GM23338 (cell line): Measurements from ENCODE around the gene STRA6. TPM values are rescaled to one million over a fixed set of nuclear protein-coding genes. Genes with fewer than 3 reads are reported as not detected.

Source experiments
- ATAC-seq: fragments of 200-7000 bp; cut with Tn5 transposase; 3 replicates; pipeline ENCODE4 v1.9.1; 2020
- DNase-seq: peaks from one replicate; pipeline ENCODE4 v3.0.0-alpha.2; 2015; ENCODE audit warnings: low spot score
- H2AFZ ChIP-seq: fragments of 200-600 bp; sonication (generic); 2 replicates; pipeline ENCODE4 v1.8.0; 2016; ENCODE audit warnings: antibody characterized with exemption, mild to moderate bottlenecking, moderate library complexity
- H3F3A ChIP-seq: fragments of 200-600 bp; sonication (generic); replicated peaks from 2 replicates; pipeline ENCODE4 v1.8.0; 2017; ENCODE audit warnings: antibody characterized with exemption, mixed run types, low read depth
- H3K27ac ChIP-seq: fragments of 200-600 bp; sonication (generic); 2 replicates; pipeline ENCODE4 v1.6.1; 2016; ENCODE audit warnings: low read depth
- H3K27me3 ChIP-seq: fragments of 200-600 bp; sonication (generic); 2 replicates; pipeline ENCODE4 v1.8.0; 2016; ENCODE audit warnings: mild to moderate bottlenecking, mixed run types, moderate library complexity; ENCODE audit not compliant: insufficient read depth
- H3K36me3 ChIP-seq: fragments of 200-600 bp; sonication (generic); 2 replicates; pipeline ENCODE4 v1.8.0; 2016; ENCODE audit warnings: mild to moderate bottlenecking; ENCODE audit not compliant: insufficient read depth
- H3K4me1 ChIP-seq: fragments of 200-600 bp; sonication (generic); 2 replicates; pipeline ENCODE4 v1.8.0; 2016; ENCODE audit warnings: mild to moderate bottlenecking, moderate library complexity; ENCODE audit not compliant: insufficient read depth
- H3K4me2 ChIP-seq: fragments of 200-600 bp; sonication (generic); 2 replicates; pipeline ENCODE4 v1.7.1; 2017; ENCODE audit warnings: mixed run types
- H3K4me3 ChIP-seq: fragments of 200-600 bp; sonication (generic); 2 replicates; pipeline ENCODE4 v1.6.1; 2016; ENCODE audit warnings: mixed run types
- H3K79me2 ChIP-seq: fragments of 200-600 bp; sonication (generic); replicated peaks from 2 replicates; pipeline ENCODE4 v1.8.0; 2017; ENCODE audit warnings: mild to moderate bottlenecking; ENCODE audit not compliant: insufficient read depth
- H3K9me2 ChIP-seq: fragments of 200-600 bp; sonication (generic); 2 replicates; pipeline ENCODE4 v1.8.0; 2017; ENCODE audit not compliant: insufficient read depth
- H4K20me1 ChIP-seq: fragments of 200-600 bp; sonication (generic); replicated peaks from 2 replicates; pipeline ENCODE4 v1.8.0; 2017; ENCODE audit warnings: mild to moderate bottlenecking; ENCODE audit not compliant: insufficient read depth
- H3K27ac Mint-ChIP-seq: 2 replicates; pipeline ENCODE4 v1.8.0; 2020; ENCODE audit warnings: inconsistent platforms, mild to moderate bottlenecking, moderate library complexity, mixed read lengths
- H3K27me3 Mint-ChIP-seq: 3 replicates; pipeline ENCODE4 v1.8.0; 2022; ENCODE audit warnings: low read depth, mild to moderate bottlenecking, moderate library complexity, mixed read lengths, inconsistent platforms; ENCODE audit not compliant: insufficient read depth, poor library complexity
- H3K36me3 Mint-ChIP-seq: 3 replicates; pipeline ENCODE4 v1.8.0; 2021; ENCODE audit warnings: low read depth, mild to moderate bottlenecking, inconsistent platforms, moderate library complexity, mixed read lengths
- H3K4me1 Mint-ChIP-seq: 3 replicates; pipeline ENCODE4 v1.8.0; 2020; ENCODE audit warnings: mild to moderate bottlenecking, inconsistent platforms, mixed read lengths
- H3K4me3 Mint-ChIP-seq: 3 replicates; pipeline ENCODE4 v1.8.0; 2021; ENCODE audit warnings: moderate library complexity, mild to moderate bottlenecking, inconsistent platforms, mixed read lengths
- H3K9me3 Mint-ChIP-seq: 3 replicates; pipeline ENCODE4 v1.8.0; 2020; ENCODE audit warnings: moderate library complexity, mild to moderate bottlenecking, inconsistent platforms, mixed read lengths
- CTCF ChIP-seq, 2 experiments: fragments of 200-600 bp in 1 of 2; sonication (generic) in 1 of 2; conservative IDR thresholded peaks; 2 replicates each; pipeline versions ENCODE4 v1.5.1 to v1.6.1; 2016 to 2017; ENCODE audit warnings: antibody characterized with exemption in 2 of 2, low read depth in 2 of 2, mild to moderate bottlenecking in 2 of 2, moderate library complexity in 1 of 2
- ETS1 ChIP-seq: IDR thresholded peaks from 2 replicates; pipeline ENCODE4 v1.6.1; 2016; ENCODE audit warnings: antibody characterized with exemption
- EZH2 ChIP-seq: fragments of 200-600 bp; sonication (generic); IDR thresholded peaks from one replicate; pipeline ENCODE4 v1.8.0; 2017; ENCODE audit warnings: antibody characterized with exemption, mild to moderate bottlenecking, low read depth; ENCODE audit not compliant: unreplicated experiment
- EZH2phosphoT487 ChIP-seq: fragments of 200-600 bp; sonication (generic); IDR thresholded peaks from one replicate; pipeline ENCODE4 v1.8.1; 2018; ENCODE audit warnings: antibody characterized with exemption; ENCODE audit not compliant: unreplicated experiment
- JUNB ChIP-seq: IDR thresholded peaks from one replicate; pipeline ENCODE4 v1.6.1; 2016; ENCODE audit warnings: antibody characterized with exemption; ENCODE audit not compliant: unreplicated experiment
- NANOG ChIP-seq: IDR thresholded peaks from 2 replicates; pipeline ENCODE4 v1.6.1; 2016; ENCODE audit warnings: antibody characterized with exemption, borderline replicate concordance
- POLR2AphosphoS5 ChIP-seq: IDR thresholded peaks from 2 replicates; pipeline ENCODE4 v1.6.1; 2016; ENCODE audit warnings: antibody characterized with exemption, low read depth
- REST ChIP-seq: IDR thresholded peaks from one replicate; pipeline ENCODE4 v1.6.1; 2018; ENCODE audit warnings: antibody characterized with exemption; ENCODE audit not compliant: unreplicated experiment
- STAT1 ChIP-seq: IDR thresholded peaks from one replicate; pipeline ENCODE4 v1.6.1; 2016; ENCODE audit warnings: antibody characterized with exemption; ENCODE audit not compliant: unreplicated experiment
- ZNF114 ChIP-seq: fragments of 250-450 bp; sonication (Bioruptor Pico); IDR thresholded peaks from 2 replicates; pipeline ENCODE4 v1.5.0; 2020; ENCODE audit warnings: mild to moderate bottlenecking, moderate library complexity
- polyA plus RNA-seq: library from polyadenylated mRNA; unstranded; fragments of >200 nt; fragmentation: Nextera tagmentation; extraction: Ambion mirVana; gene quantifications from 2 replicates; pipeline ENCODE4 v1.2.1, GENCODE V29; 2016
- total RNA-seq: library from RNA; depleted of rRNA; stranded (reverse); fragments of >200 nt; shearing (Covaris generic); gene quantifications from 2 replicates; pipeline ENCODE4 v1.2.3, GENCODE V29; 2014

The STRA6 gene
- total and polyA plus RNA-seq, 2 experiments from 2014 or later = 8.2 to 9.9 TPM

GRCh38 chr15:74193905-74194304 lies 8.7 kb downstream of the STRA6 start (continued):
- no peak for TF ChIP-seq EZH2phosphoT487
- TF ChIP-seq JUNB = no peak
- TF ChIP-seq REST = no peak
- TF ChIP-seq POLR2AphosphoS5 = no peak
- no peak for TF ChIP-seq ETS1
- no peak for TF ChIP-seq NANOG
- TF ChIP-seq EZH2 = no peak
- TF ChIP-seq STAT1 = no peak

DNA sequence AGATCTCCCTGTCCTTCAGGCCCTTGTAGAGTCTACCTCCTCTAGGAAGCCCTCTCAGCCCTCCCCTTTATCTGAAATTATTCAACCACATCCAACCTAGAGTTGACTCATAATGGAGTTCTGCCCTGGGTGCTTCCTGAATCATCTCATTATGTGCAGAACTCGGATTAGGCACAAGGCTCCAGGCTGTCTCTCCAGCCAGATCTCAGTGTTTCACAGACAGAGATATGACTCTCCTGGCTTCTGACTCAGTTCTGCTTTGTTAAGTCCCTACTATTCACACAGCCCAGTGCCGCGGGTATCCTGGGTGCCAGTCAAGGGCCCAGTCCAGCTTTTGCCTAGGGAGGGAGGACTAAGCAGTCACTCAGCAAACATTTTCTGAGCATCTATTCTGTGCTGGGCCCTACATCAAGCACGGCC lies 9.3 kb downstream of the STRA6 start:
- Histone ChIP-seq H3K27me3 (no peaks in the 10 kb centered on the region), H3F3A (no peaks in the 10 kb centered on the region), H3K4me3 (no peak overlapping the region), H3K9me2 (no peaks in the 10 kb centered on the region), H4K20me1 (no peaks in the 10 kb centered on the region), H3K79me2 (no peaks in the 10 kb centered on the region), H2AFZ (no peak overlapping the region), H3K4me1 (no peaks in the 10 kb centered on the region), H3K4me2 (no peak overlapping the region), H3K27ac (no peak overlapping the region), H3K36me3 (no peaks in the 10 kb centered on the region; the same call in 1 of the 2 replicates)
- no peak for DNase-seq
- Mint-ChIP-seq H3K4me3 (no peak overlapping the region), H3K36me3 (no peaks in the 10 kb centered on the region; the same call in 2 of the 3 replicates), H3K27me3 (peaks cover 15% of the 10 kb centered on the region), H3K4me1 (peaks cover 4% of the 10 kb centered on the region; the same call in 1 of the 3 replicates), H3K27ac (no peak overlapping the region), H3K9me3 (no peaks in the 10 kb centered on the region)
- no peak for ATAC-seq
- TF ChIP-seq ZNF114 (no peak), CTCF (conservative IDR thresholded peaks at IDR 0.05; ENCODE audit: low read depth in 2 of 2) (no peak), EZH2 (no peak), REST (no peak), POLR2AphosphoS5 (no peak), JUNB (no peak), STAT1 (no peak), EZH2phosphoT487 (no peak), ETS1 (no peak)
